ENCODE measurements around the gene TPX2.

GRCh38 chr20:31837896-31838397 is 98.9 kb downstream of the TPX2 start:
- TF ChIP-seq SIN3A (conservative IDR thresholded peaks at IDR 0.05 in 1 of 2, IDR thresholded peaks at IDR 0.05 in 1 of 2; ENCODE audit: low read depth in 1 of 2, low read length in 2 of 2) (no peak), ZNF274 (IDR thresholded peaks at IDR 0.05; ENCODE audit: borderline replicate concordance, extremely low read depth, low read length) (no peak), SUZ12 (IDR thresholded peaks at IDR 0.05; ENCODE audit: low read length) (no peak), CTCF (IDR thresholded peaks at IDR 0.05; ENCODE audit: control extremely low read depth in 1 of 3, insufficient read depth in 1 of 3, low read depth in 1 of 3, low read length in 3 of 3) (no peak), CHD7 (IDR thresholded peaks at IDR 0.05; ENCODE audit: insufficient replicate concordance, low read length) (no peak), ASH2L (IDR thresholded peaks at IDR 0.05; ENCODE audit: low read length) (no peak), MAFK (IDR thresholded peaks at IDR 0.05; ENCODE audit: low read depth, low read length) (no peak), CEBPB (IDR thresholded peaks at IDR 0.05; ENCODE audit: low read depth, low read length) (no peak), JUND (IDR thresholded peaks at IDR 0.05; ENCODE audit: low read length) (0 out of 2 replicates have a peak, but pooled peaks have one; percentile 23), CREB1 (IDR thresholded peaks at IDR 0.05) (no peak), GTF2F1 (IDR thresholded peaks at IDR 0.05; ENCODE audit: borderline replicate concordance, low read depth, low read length) (no peak), POLR2A (IDR thresholded peaks at IDR 0.05; ENCODE audit: control extremely low read depth in 1 of 2, low read depth in 2 of 2, low read length in 2 of 2) (no peak), BRCA1 (IDR thresholded peaks at IDR 0.05; ENCODE audit: low read depth, low read length) (no peak)
